ENCODE data around the gene ZNF888.
"Not testable (repeated sequence)": the region's sequence is repeated elsewhere in the genome, so short reads cannot be mapped to it uniquely, and the experiment has no call there.

DNA sequence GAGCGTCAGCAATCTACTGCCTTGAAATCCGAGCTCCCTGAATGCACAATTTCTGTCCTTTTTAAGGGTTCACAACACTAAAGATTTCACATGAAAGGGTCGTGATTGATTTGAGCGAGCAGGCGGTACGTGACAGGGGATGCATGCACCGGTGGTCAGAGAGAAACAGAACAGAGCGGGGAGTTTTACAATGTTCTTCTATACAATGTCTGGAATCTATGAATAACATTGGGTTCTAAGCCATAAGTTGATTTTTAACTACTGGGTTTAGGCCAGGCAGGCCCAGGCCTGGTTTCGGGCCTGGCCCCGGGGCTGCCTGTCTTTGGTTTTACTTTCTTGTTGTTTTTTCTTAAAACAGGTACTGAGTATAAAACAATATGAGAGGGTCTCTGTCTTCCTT, 24.6 kb downstream of the ZNF888 start:
- TF ChIP-seq, protein P1, sequence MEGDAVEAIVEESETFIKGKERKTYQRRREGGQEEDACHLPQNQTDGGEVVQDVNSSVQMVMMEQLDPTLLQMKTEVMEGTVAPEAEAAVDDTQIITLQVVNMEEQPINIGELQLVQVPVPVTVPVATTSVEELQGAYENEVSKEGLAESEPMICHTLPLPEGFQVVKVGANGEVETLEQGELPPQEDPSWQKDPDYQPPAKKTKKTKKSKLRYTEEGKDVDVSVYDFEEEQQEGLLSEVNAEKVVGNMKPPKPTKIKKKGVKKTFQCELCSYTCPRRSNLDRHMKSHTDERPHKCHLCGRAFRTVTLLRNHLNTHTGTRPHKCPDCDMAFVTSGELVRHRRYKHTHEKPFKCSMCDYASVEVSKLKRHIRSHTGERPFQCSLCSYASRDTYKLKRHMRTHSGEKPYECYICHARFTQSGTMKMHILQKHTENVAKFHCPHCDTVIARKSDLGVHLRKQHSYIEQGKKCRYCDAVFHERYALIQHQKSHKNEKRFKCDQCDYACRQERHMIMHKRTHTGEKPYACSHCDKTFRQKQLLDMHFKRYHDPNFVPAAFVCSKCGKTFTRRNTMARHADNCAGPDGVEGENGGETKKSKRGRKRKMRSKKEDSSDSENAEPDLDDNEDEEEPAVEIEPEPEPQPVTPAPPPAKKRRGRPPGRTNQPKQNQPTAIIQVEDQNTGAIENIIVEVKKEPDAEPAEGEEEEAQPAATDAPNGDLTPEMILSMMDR (IDR thresholded peaks at IDR 0.05): not testable (repeated sequence)
- not testable (repeated sequence) for TF ChIP-seq EZH2 (IDR thresholded peaks at IDR 0.05; ENCODE audit: borderline replicate concordance, insufficient read depth, low read depth, low read length, poor library complexity, severe bottlenecking)

Measured in B cell (primary cell).